CD4-positive, alpha-beta memory T cell (primary cell): ENCODE measurements around the gene ACADS. TPM values are rescaled to one million over a fixed set of nuclear protein-coding genes. Genes with fewer than 3 reads are reported as not detected.

Experiments used
- CTCF ChIA-PET: fragments of 350-600 bp; sonication (Branson Sonifier 250); formaldehyde crosslinking; loops from one replicate; lab custom pipeline; 2021; ENCODE audit warnings: inconsistent platforms; ENCODE audit not compliant: partially characterized antibody; lab: Charles Lee
- POLR2A ChIA-PET: fragments of 350-600 bp; sonication (Branson Sonifier 250); formaldehyde crosslinking; loops from one replicate; lab custom pipeline; 2021; ENCODE audit not compliant: partially characterized antibody; lab: Charles Lee
- DNase-seq, 5 donors: peaks; one replicate each; pipeline versions ENCODE4 v3.0.0 to v3.0.0-alpha.2; 2020 to 2022; ENCODE audit warnings: mixed read lengths in 1 of 5
- H3K27ac ChIP-seq: one replicate; pipeline ENCODE4 v1.7.0; 2013; ENCODE audit warnings: low read depth, low read length
- H3K27me3 ChIP-seq: 2 replicates; pipeline ENCODE4 v1.7.0; 2013; ENCODE audit warnings: mild to moderate bottlenecking, low read length, moderate library complexity; ENCODE audit not compliant: insufficient read depth
- H3K36me3 ChIP-seq: 2 replicates; pipeline ENCODE4 v1.7.0; 2013; ENCODE audit warnings: mild to moderate bottlenecking, low read length, moderate library complexity; ENCODE audit not compliant: insufficient read depth
- H3K4me1 ChIP-seq: 2 replicates; pipeline ENCODE4 v1.7.0; 2013; ENCODE audit warnings: mild to moderate bottlenecking, low read length, moderate library complexity; ENCODE audit not compliant: insufficient read depth
- H3K4me3 ChIP-seq, 2 donors: one replicate each; pipeline ENCODE4 v1.7.0; 2013; ENCODE audit warnings: low read length in 2 of 2, mild to moderate bottlenecking in 1 of 2
- H3K9me3 ChIP-seq, 2 donors: one replicate each; pipeline ENCODE4 v1.7.0; 2013; ENCODE audit warnings: low read length in 2 of 2, control low read depth in 1 of 2; ENCODE audit not compliant: control insufficient read depth in 1 of 2
- H3K27ac Mint-ChIP-seq, 7 donors: one replicate each; pipeline ENCODE4 v1.8.0; 2020 to 2021; ENCODE audit warnings: mixed read lengths in 7 of 7, mild to moderate bottlenecking in 6 of 7, inconsistent platforms in 3 of 7, moderate library complexity in 3 of 7
- H3K27me3 Mint-ChIP-seq, 2 donors: one replicate each; pipeline ENCODE4 v1.8.0; 2020 to 2021; ENCODE audit warnings: mixed read lengths in 2 of 2
- H3K36me3 Mint-ChIP-seq, 2 donors: one replicate each; pipeline ENCODE4 v1.8.0; 2020 to 2021; ENCODE audit warnings: mixed read lengths in 2 of 2, inconsistent platforms in 1 of 2, mild to moderate bottlenecking in 1 of 2
- H3K4me1 Mint-ChIP-seq, 4 donors: one replicate each; pipeline ENCODE4 v1.8.0; 2020 to 2021; ENCODE audit warnings: mixed read lengths in 4 of 4, mild to moderate bottlenecking in 1 of 4
- H3K4me3 Mint-ChIP-seq, 8 donors: one replicate each; pipeline ENCODE4 v1.8.0; 2020 to 2021; ENCODE audit warnings: mixed read lengths in 8 of 8, mild to moderate bottlenecking in 7 of 8, moderate library complexity in 6 of 8, inconsistent platforms in 3 of 8
- H3K9me3 Mint-ChIP-seq, 8 donors: one replicate each; pipeline ENCODE4 v1.8.0; 2020 to 2021; ENCODE audit warnings: mixed read lengths in 8 of 8, mild to moderate bottlenecking in 5 of 8, inconsistent platforms in 3 of 8, moderate library complexity in 1 of 8
- intact Hi-C: fragments of 100-400 bp; cut with micrococcal nuclease; formaldehyde crosslinking; loops from one replicate; pipeline ENCODE4 v1.15.1; 2023
- polyA plus RNA-seq, 2 donors: library from polyadenylated mRNA; unstranded; fragments of 300-500 nt; fragmentation: Illumina TruSeq; gene quantifications; one replicate each; pipeline ENCODE4 v1.2.3, GENCODE V29; 2021
- total RNA-seq, 2 experiments: library from RNA; stranded (reverse); gene quantifications; one replicate each; pipeline ENCODE4 v1.2.3, GENCODE V29; 2021

The ACADS gene
- total and polyA plus RNA-seq, 4 experiments from 2014 or later = 14.9 to 29.9 (median 18.1) TPM

- H3K4me1 ChIP-seq = peaks cover 26% of the 10 kb centered on the region
These were observed 15.4 kb upstream of the ACADS start, which contains the start of gene UNC119B for GRCh38 chr12:120710031-120710804. Gene UNC119B (plus strand): TSS chr12:120710458. CDS start chr12:120710475, 17 bp downstream.

GRCh38 chr12:120710805-120711296, 14.8 kb upstream of the ACADS start:
- POLR2A ChIA-PET = interaction anchor here (0.9 to 2.8 kb wide), 7 partner anchors 12 to 409 kb away, joined by 3 to 17 read pairs (median 6); partner anchors contain the start of genes ACADS, MLEC, POP5 and SIRT4
- peak in 3 of 5 donors; percentile 12 to 17 (median 14) for DNase-seq
- Mint-ChIP-seq H3K9me3 (no peaks in the 10 kb centered on the region), H3K27ac (peak overlapping the region; percentile 68 to 98 (median 93)), H3K4me1 (peaks cover 17 to 41% (median 32%) of the 10 kb centered on the region in 4 donors), H3K4me3 (peak overlapping the region; percentile 89 to 96 (median 94)), H3K27me3 (no peaks in the 10 kb centered on the region), H3K36me3 (peaks cover 6 to 22% of the 10 kb centered on the region in 2 donors)
- H3K4me1 ChIP-seq = peaks cover 26% of the 10 kb centered on the region
- no peaks in the 10 kb centered on the region for H3K9me3 ChIP-seq
- CTCF ChIA-PET = interaction anchor here (0.7 to 5.5 kb wide), 2 partner anchors 24 to 64 kb away, joined by 3 to 65 read pairs; partner anchors contain the start of gene MLEC
- peaks cover 4% of the 10 kb centered on the region for H3K36me3 ChIP-seq
- intact Hi-C loops = loop anchor here (1.0 to 10.0 kb wide), 6 partner anchors 14 to 404 kb away; partner anchors contain the start of genes ACADS, COX6A1, HNF1A and MLEC
- peak overlapping the region; percentile 49 to 68 for H3K4me3 ChIP-seq
- no peaks in the 10 kb centered on the region for H3K27me3 ChIP-seq
- H3K27ac ChIP-seq = peak overlapping the region; percentile 78

More at GRCh38 chr12:120710031-120710804, 15.4 kb upstream of the ACADS start, which contains the start of gene UNC119B:
- Histone ChIP-seq H3K36me3 (peaks cover 4% of the 10 kb centered on the region), H3K27me3 (no peaks in the 10 kb centered on the region), H3K9me3 (no peaks in the 10 kb centered on the region), H3K4me3 (peak within 1 kb of the TSS; percentile 49 to 68), H3K27ac (peak within 1 kb of the TSS; percentile 78)
- Mint-ChIP-seq H3K9me3 (no peaks in the 10 kb centered on the region), H3K36me3 (peaks cover 6 to 20% of the 10 kb centered on the region in 2 donors), H3K27me3 (no peaks in the 10 kb centered on the region), H3K4me3 (peak within 1 kb of the TSS; percentile 89 to 96 (median 94)), H3K27ac (peak within 1 kb of the TSS; percentile 83 to 98 (median 93)), H3K4me1 (peaks cover 17 to 41% (median 32%) of the 10 kb centered on the region in 4 donors)
- ChIA-PET POLR2A (interaction anchor here (1.0 to 2.8 kb wide), 7 partner anchors 10 to 408 kb away, joined by 3 to 17 read pairs (median 6); partner anchors contain the start of genes ACADS, MLEC, POP5 and SIRT4), CTCF (interaction anchor here (0.6 to 5.5 kb wide), 3 partner anchors 22 to 1154 kb away, joined by 3 to 65 read pairs (median 5); no protein-coding TSS in a partner anchor)
- DNase-seq = peak; percentile 66 to 78 (median 70)
- intact Hi-C loops = loop anchor here (1.0 to 10.0 kb wide), 6 partner anchors 15 to 405 kb away; partner anchors contain the start of genes ACADS, COX6A1, HNF1A and MLEC

GRCh38 chr12:120711411-120711810, 14.2 kb upstream of the ACADS start:
- Mint-ChIP-seq H3K36me3 (peaks cover 10 to 28% of the 10 kb centered on the region in 2 donors), H3K27me3 (no peaks in the 10 kb centered on the region), H3K9me3 (no peaks in the 10 kb centered on the region), H3K4me1 (peaks cover 17 to 44% (median 32%) of the 10 kb centered on the region in 4 donors), H3K27ac (peak overlapping the region; percentile 68 to 98 (median 93)), H3K4me3 (peak overlapping the region; percentile 89 to 96 (median 94))
- peaks cover 26% of the 10 kb centered on the region for H3K4me1 ChIP-seq
- peak overlapping the region; percentile 78 for H3K27ac ChIP-seq
- no peaks in the 10 kb centered on the region for H3K27me3 ChIP-seq
- peaks cover 9% of the 10 kb centered on the region for H3K36me3 ChIP-seq
- DNase-seq = no peak
- H3K4me3 ChIP-seq = peak overlapping the region; percentile 49 to 68
- no peaks in the 10 kb centered on the region for H3K9me3 ChIP-seq
- intact Hi-C loops = loop anchor here (5.0 to 10.0 kb wide), 4 partner anchors 263 to 403 kb away; partner anchors contain the start of genes COX6A1, HNF1A and PLA2G1B
- POLR2A ChIA-PET = interaction anchor here (0.9 to 2.8 kb wide), 6 partner anchors 14 to 409 kb away, joined by 3 to 17 read pairs (median 6); partner anchors contain the start of genes ACADS, MLEC, POP5 and SIRT4
- CTCF ChIA-PET = interaction anchor here (0.6 to 5.5 kb wide), 5 partner anchors 9 to 64 kb away, joined by 3 to 65 read pairs (median 3); partner anchors contain the start of gene MLEC

GRCh38 chr12:120712610-120713009, 13.0 kb upstream of the ACADS start:
- Mint-ChIP-seq H3K4me3 (peak overlapping the region in 3 of 8 donors; percentile 16 to 96 (median 64)), H3K27ac (peak overlapping the region in 3 of 7 donors; percentile 27 to 98 (median 97)), H3K27me3 (no peaks in the 10 kb centered on the region), H3K9me3 (no peaks in the 10 kb centered on the region), H3K4me1 (peaks cover 17 to 46% (median 32%) of the 10 kb centered on the region in 4 donors), H3K36me3 (peaks cover 18 to 36% of the 10 kb centered on the region in 2 donors)
- intact Hi-C loops = loop anchor here (5.0 to 10.0 kb wide), 4 partner anchors 262 to 402 kb away; partner anchors contain the start of genes COX6A1, HNF1A and PLA2G1B
- no peak for DNase-seq
- no peak overlapping the region for H3K4me3 ChIP-seq
- no peaks in the 10 kb centered on the region for H3K27me3 ChIP-seq
- ChIA-PET CTCF (interaction anchor here (0.6 to 5.5 kb wide), 5 partner anchors 8 to 127 kb away, joined by 3 to 65 read pairs (median 3); no protein-coding TSS in a partner anchor), POLR2A (no interaction called here)
- H3K27ac ChIP-seq = no peak overlapping the region
- peaks cover 26% of the 10 kb centered on the region for H3K4me1 ChIP-seq
- H3K36me3 ChIP-seq = peaks cover 17% of the 10 kb centered on the region
- no peaks in the 10 kb centered on the region for H3K9me3 ChIP-seq

- CTCF ChIA-PET = interaction anchor here (0.7 to 3.7 kb wide), 8 partner anchors 11 to 258 kb away, joined by 3 to 39 read pairs (median 4); partner anchors contain the start of gene ACADS
- Mint-ChIP-seq H3K36me3 (peaks cover 27 to 47% of the 10 kb centered on the region in 2 donors), H3K4me1 (peaks cover 20 to 46% (median 31%) of the 10 kb centered on the region in 4 donors), H3K4me3 (peak overlapping the region in 6 of 8 donors; percentile 20 to 81 (median 52)), H3K9me3 (no peaks in the 10 kb centered on the region), H3K27ac (peak overlapping the region; percentile 21 to 90 (median 84)), H3K27me3 (no peaks in the 10 kb centered on the region)
- H3K27me3 ChIP-seq = no peaks in the 10 kb centered on the region
- intact Hi-C loops = loop anchor here (1.0 to 10.0 kb wide), 6 partner anchors 67 to 401 kb away; partner anchors contain the start of genes COX6A1, HNF1A and PLA2G1B
- H3K4me1 ChIP-seq = peaks cover 26% of the 10 kb centered on the region
- H3K9me3 ChIP-seq = no peaks in the 10 kb centered on the region
- H3K27ac ChIP-seq = peak overlapping the region; percentile 11
- peak; percentile 75 to 83 (median 81) for DNase-seq
- no peak overlapping the region for H3K4me3 ChIP-seq
- POLR2A ChIA-PET = no interaction called here
- peaks cover 26% of the 10 kb centered on the region for H3K36me3 ChIP-seq
These were observed 11.7 kb upstream of the ACADS start for GRCh38 chr12:120713861-120714482.

DNA sequence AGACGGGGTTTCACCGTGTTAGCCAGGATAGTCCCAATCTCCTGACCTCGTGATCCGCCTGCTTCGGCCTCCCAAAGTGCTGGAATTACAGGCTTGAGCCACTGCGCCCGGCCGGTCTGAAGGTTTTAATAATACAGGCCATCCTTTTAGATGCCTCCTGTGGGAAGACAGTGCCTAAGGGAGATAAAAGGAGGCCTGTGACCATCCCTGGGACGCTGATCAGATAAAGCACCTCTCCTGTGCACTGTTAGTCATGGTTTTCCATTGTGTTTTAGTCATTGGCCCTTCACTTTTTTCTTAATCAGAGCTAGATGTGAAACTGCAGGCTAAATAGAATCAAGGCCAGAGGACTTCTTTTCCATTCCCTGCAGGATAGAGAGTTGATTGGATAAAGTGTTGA, 7.6 kb upstream of the ACADS start:
- H3K27me3 ChIP-seq = no peaks in the 10 kb centered on the region
- intact Hi-C loops = loop anchor here (10.0 kb wide), 3 partner anchors 257 to 397 kb away; partner anchors contain the start of genes COX6A1 and HNF1A
- ChIA-PET CTCF (interaction anchor here (1.0 to 1.3 kb wide), 2 partner anchors 70 to 72 kb away, joined by 3 read pairs; no protein-coding TSS in a partner anchor), POLR2A (no interaction called here)
- Mint-ChIP-seq H3K27ac (peak overlapping the region in 2 of 7 donors; percentile 27 to 56), H3K9me3 (no peaks in the 10 kb centered on the region), H3K27me3 (no peaks in the 10 kb centered on the region), H3K4me3 (no peak overlapping the region), H3K36me3 (peaks cover 54 to 76% of the 10 kb centered on the region in 2 donors), H3K4me1 (peaks cover 5 to 14% (median 9%) of the 10 kb centered on the region in 4 donors)
- H3K9me3 ChIP-seq = no peaks in the 10 kb centered on the region
- peaks cover 7% of the 10 kb centered on the region for H3K4me1 ChIP-seq
- DNase-seq = no peak
- H3K27ac ChIP-seq = no peak overlapping the region
- H3K36me3 ChIP-seq = peaks cover 48% of the 10 kb centered on the region
- no peak overlapping the region for H3K4me3 ChIP-seq
